GM12874 (cell line): ENCODE measurements around the gene MFSD8.

Experiments
- TF ChIP-seq, protein P1 (sequence below): IDR thresholded peaks from 2 replicates; pipeline ENCODE4 v1.5.1; 2011; ENCODE audit warnings: low read depth, mild to moderate bottlenecking, control low read depth, low read length, moderate library complexity; ENCODE audit not compliant: insufficient read depth

MFSD8 gene

GRCh38 chr4:127875791-127876190, 89.2 kb downstream of the MFSD8 start:
- TF ChIP-seq, protein P1, sequence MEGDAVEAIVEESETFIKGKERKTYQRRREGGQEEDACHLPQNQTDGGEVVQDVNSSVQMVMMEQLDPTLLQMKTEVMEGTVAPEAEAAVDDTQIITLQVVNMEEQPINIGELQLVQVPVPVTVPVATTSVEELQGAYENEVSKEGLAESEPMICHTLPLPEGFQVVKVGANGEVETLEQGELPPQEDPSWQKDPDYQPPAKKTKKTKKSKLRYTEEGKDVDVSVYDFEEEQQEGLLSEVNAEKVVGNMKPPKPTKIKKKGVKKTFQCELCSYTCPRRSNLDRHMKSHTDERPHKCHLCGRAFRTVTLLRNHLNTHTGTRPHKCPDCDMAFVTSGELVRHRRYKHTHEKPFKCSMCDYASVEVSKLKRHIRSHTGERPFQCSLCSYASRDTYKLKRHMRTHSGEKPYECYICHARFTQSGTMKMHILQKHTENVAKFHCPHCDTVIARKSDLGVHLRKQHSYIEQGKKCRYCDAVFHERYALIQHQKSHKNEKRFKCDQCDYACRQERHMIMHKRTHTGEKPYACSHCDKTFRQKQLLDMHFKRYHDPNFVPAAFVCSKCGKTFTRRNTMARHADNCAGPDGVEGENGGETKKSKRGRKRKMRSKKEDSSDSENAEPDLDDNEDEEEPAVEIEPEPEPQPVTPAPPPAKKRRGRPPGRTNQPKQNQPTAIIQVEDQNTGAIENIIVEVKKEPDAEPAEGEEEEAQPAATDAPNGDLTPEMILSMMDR = no peak

GRCh38 chr4:127870688-127871087, 94.3 kb downstream of the MFSD8 start:
- TF ChIP-seq, protein P1 = no peak

DNA sequence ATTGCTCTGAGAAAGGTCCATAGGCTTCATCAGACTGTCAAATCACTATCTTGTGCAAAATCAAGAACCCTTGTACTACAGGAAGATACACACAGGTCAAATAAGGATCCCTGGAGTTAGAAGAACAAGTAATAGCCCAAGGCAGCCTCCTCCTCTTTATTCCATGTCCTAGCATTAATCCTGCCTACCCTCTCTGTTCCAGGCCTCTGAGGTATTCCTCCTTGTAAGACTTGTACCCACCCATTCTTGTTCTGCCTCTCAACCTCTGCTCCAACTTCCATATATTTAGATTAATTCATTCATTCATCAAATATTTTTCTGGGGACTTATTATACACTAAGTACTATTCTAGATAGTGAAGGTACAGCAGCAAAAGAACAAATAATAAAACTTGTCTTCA, 94.7 kb downstream of the MFSD8 start:
- TF ChIP-seq, protein P1 = no peak

DNA sequence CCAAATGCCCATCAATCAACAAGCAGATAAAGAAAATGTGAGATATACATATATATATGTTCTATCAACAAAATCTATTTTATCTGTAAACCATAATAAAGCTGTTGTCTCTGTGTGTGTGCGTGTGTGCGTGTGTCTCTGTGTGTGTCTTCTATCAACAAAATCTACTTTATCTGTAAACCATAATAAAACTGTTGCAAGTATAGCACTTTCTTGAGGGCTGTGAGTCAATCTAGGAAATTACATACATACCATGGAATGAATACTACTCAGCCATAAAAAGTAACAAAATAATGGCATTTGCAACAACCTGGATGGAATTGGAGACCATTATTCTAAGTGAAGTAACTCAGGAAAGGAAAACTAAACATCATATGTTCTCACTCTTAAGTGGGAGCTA, 96.8 kb downstream of the MFSD8 start:
- TF ChIP-seq, protein P1 = no peak
